ENCODE data around the gene OMP.

- TF ChIP-seq TAF1 (IDR thresholded peaks at IDR 0.05; ENCODE audit: borderline replicate concordance, low read depth, low read length): no peak
- TF ChIP-seq POLR2A (IDR thresholded peaks at IDR 0.05; ENCODE audit: low read depth, low read length): no peak
- no peak for TF ChIP-seq POLR2AphosphoS5 (IDR thresholded peaks at IDR 0.05; ENCODE audit: low read depth, low read length)
These were observed 15.8 kb upstream of the OMP start for GRCh38 chr11:77086521-77087472.

Data from GM12892 (cell line).